Stimulated activated CD4-positive, alpha-beta T cell treated with anti-CD3 and anti-CD28 coated beads, Interleukin-1b, Interleukin-23, amount 100 ng/mL, for 1 hour (primary cell): ENCODE measurements around the gene IER5L.
A peak's percentile ranks its signal among the peaks of the same experiment; 100 is the strongest.

Source experiments
- DNase-seq, 2 donors: peaks; one replicate each; pipeline ENCODE4 v3.0.0-alpha.2; 2020; ENCODE audit warnings: low read depth in 2 of 2

Gene IER5L

GRCh38 chr9:129177791-129178567 is at the start of gene IER5L:
IER5L (minus strand) TSS chr9:129178261; CDS start chr9:129178052, 209 bp downstream.
- peak; percentile 87 to 89 for DNase-seq

- no peak for DNase-seq
Measured at GRCh38 chr9:129227843-129228189, 49.8 kb upstream of the IER5L start.

- no peak for DNase-seq
Measured at GRCh38 chr9:129225815-129226214, 47.8 kb upstream of the IER5L start.

- no peak for DNase-seq
Measured at GRCh38 chr9:129225490-129225778, 47.4 kb upstream of the IER5L start.

GRCh38 chr9:129224618-129225489 is 46.8 kb upstream of the IER5L start:
- no peak for DNase-seq

- DNase-seq = no peak
Measured at GRCh38 chr9:129223551-129224208, 45.6 kb upstream of the IER5L start.

GRCh38 chr9:129222819-129223218 is 44.8 kb upstream of the IER5L start:
- DNase-seq = no peak

GRCh38 chr9:129221979-129222635 is 44.0 kb upstream of the IER5L start:
- DNase-seq = no peak

GRCh38 chr9:129221233-129221632 is 43.2 kb upstream of the IER5L start:
- DNase-seq = no peak

- no peak for DNase-seq
Measured at GRCh38 chr9:129220771-129221170, 42.7 kb upstream of the IER5L start.

- no peak for DNase-seq
Measured at GRCh38 chr9:129218918-129219317, 40.9 kb upstream of the IER5L start.

GRCh38 chr9:129218272-129218625 is 40.2 kb upstream of the IER5L start:
- no peak for DNase-seq

GRCh38 chr9:129213551-129213950 is 35.5 kb upstream of the IER5L start:
- DNase-seq = no peak

GRCh38 chr9:129211686-129212085 is 33.6 kb upstream of the IER5L start:
- no peak for DNase-seq

GRCh38 chr9:129210125-129210524 is 32.1 kb upstream of the IER5L start:
- DNase-seq = no peak

GRCh38 chr9:129209580-129209979 is 31.5 kb upstream of the IER5L start:
- no peak for DNase-seq

GRCh38 chr9:129209109-129209508 is 31.0 kb upstream of the IER5L start:
- no peak for DNase-seq

GRCh38 chr9:129208207-129209032 is 30.4 kb upstream of the IER5L start:
- no peak for DNase-seq

GRCh38 chr9:129206905-129207304 is 28.8 kb upstream of the IER5L start:
- DNase-seq = no peak

GRCh38 chr9:129206401-129206800 is 28.3 kb upstream of the IER5L start:
- DNase-seq = no peak

- DNase-seq = no peak
Measured at GRCh38 chr9:129204840-129205239, 26.8 kb upstream of the IER5L start.
